Stimulated activated CD4-positive, alpha-beta T cell treated with anti-CD3 and anti-CD28 coated beads, Interleukin-12 subunit alpha, Interleukin-12 subunit beta, amount 100 ng/mL, for 24 hours (primary cell): Measurements from ENCODE around the gene PPM1F.

Experiments used
- DNase-seq, 2 experiments: peaks; one replicate each; pipeline ENCODE4 v3.0.0-alpha.2; 2020; ENCODE audit warnings: low read depth in 2 of 2

Gene PPM1F, protein sequence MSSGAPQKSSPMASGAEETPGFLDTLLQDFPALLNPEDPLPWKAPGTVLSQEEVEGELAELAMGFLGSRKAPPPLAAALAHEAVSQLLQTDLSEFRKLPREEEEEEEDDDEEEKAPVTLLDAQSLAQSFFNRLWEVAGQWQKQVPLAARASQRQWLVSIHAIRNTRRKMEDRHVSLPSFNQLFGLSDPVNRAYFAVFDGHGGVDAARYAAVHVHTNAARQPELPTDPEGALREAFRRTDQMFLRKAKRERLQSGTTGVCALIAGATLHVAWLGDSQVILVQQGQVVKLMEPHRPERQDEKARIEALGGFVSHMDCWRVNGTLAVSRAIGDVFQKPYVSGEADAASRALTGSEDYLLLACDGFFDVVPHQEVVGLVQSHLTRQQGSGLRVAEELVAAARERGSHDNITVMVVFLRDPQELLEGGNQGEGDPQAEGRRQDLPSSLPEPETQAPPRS

DNA sequence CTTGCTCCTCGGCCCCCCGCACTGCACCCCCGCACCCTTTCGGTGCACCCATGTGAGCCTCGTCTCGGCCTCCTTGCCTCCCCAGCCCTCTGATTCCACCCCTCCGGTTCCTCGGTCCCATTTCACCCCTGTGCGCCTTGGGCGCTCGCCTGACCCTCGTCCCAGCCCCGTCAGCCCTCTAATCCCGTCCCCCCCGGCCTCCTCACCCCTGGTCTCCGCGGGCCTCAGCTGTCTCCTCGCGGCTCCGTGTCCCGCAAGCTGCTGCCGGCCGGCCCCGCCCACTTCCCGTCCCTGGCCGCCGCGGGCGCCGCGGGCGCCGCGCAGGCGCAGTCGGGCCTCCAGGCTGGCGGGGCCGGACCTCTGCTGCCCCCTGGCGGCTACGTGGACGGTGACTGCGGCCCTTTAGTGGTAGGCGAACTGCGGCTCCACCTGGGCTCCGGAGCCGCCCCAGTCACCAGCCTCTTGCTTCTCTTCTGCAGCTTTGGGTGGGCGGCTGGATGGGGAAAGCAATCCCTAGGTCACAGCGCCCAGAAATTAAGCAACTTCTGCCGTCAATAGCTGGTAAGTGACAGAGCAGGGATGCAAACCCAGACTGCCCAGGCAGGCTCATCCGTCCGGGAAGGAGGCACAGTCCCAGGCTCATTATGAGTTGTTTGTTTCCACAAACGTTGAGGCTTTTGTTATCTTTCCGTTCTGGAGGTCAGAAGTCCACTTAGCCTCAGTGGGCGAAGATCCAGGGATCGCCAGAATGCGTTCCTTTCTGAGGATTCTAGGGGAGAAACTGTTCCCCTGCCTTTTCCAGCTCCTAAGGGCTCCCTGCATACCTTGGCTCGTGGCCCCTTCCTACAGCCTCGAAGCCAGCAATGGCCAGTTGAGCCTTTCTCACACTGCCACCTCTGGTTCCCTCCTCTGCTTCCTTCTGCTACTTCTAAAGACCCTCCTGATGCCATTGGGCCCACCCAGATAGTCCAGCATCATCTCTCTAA lies at the start of gene PPM1F:
PPM1F (minus strand) TSS at position 263 of the 986 bp plus-strand sequence. CDS start 6,800 bp downstream, outside the sequence.
- peak; percentile 82 to 84 for DNase-seq

DNA sequence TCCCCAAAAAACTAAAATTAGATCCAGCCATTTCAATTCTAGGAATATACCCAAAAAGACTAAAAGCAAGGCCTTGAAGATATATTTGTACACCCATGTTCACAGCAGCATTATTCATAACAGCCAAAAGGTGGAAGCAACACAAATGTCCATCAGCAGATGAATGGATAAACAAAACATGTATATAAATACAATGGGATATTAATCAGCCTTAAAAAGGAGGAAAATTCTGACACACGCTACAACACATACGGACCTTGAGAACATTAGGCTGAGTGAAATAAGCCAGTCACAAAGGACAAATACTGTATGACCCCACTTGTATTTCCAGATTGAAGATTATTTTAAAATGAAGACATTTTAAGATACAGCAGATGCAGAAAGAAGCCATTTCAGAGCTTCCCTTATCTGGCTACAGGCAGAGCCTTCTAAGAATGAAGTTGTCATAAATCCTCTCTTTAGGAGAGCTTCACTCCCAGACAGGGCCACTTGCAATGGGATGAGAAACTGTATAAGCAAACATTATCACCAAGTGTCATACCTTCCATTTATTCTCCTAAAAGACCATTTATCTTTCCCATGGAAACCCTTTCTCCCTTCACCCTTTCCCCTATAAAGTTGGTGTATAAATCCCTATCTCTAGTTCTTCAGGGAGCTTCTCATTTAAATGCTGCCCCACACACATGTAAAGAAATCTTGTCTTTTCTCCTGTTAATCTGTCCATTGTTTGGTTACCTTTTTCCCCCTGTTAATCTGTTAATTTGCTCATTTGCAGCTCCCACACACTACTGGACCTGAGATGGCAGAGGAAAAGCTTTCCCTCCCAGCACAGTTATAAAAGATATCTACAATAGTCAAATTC lies 49.2 kb upstream of the PPM1F start:
- no peak for DNase-seq

DNA sequence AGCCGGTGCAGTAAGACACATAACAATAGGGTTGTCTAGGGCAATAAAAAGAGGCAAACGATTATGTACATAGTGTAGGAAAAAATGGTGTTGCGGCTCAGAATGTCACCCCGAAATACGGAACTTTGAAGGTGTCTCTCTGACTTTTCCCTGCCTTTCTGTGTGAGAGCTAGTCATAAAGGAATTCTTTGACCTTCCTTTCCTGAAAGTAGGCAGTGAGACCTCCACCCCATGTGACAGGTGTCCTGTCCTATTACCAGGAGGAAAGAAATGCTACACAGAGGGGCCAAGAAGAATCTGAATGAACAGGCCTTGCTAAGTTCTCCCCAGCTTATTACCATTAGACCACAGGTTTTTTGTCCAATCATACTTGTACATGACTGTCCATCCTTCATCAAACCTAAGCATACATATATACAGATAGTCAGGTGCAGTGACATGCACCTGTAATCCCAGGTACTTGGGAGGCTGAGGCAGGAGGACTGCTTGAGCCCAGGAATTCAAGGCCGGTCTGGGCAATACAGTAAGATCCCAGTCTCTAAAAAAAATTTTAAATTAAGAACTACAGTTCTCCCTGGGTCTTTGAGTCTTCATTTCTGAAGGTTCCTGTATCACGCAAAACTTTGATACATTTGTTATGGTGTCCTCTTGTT lies 46.1 kb upstream of the PPM1F start:
- no peak for DNase-seq

DNA sequence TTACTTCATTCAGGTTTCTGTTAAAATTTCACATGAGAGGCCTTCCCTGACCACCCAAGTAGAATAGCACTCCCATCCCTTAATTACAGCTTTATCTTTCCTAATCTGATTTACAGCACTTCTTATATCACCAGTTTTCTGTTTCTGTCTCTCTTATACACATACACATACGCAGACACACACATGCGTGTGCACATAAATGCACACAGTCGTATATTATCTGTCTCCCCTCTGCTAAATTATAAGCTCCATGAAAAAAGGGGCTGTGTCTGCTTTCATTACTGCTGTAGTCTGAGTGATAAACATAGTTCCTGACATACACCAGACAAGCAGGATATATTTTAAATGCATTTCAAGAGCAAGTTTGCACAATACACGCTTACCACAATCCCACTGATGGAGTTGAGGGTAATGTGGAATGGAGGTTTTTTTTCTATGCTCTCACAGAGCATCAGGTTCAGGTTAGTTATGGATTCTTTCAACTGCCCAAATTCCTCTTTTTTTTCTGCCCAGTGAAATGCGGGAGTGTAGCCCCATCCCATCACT lies 43.6 kb upstream of the PPM1F start:
- DNase-seq = no peak

DNA sequence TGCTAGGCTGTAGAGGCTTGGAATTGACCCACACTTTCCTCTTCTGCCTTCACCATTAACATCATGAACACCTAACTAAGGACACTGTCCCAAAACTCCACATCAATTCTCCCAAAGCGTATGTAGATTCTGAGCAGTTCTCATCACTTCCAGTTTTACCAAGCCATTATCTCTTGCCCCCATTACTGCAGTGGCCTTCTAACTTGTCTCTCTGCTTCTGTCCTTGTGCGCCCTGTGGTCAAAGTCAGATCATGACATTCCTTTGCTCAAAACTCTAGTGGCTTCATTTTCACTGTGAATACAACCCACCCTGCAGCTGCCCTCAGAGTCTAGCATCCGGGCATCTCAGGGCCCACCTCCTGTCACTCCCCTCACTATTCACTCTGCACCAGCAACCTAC lies 43.0 kb upstream of the PPM1F start:
- no peak for DNase-seq

DNA sequence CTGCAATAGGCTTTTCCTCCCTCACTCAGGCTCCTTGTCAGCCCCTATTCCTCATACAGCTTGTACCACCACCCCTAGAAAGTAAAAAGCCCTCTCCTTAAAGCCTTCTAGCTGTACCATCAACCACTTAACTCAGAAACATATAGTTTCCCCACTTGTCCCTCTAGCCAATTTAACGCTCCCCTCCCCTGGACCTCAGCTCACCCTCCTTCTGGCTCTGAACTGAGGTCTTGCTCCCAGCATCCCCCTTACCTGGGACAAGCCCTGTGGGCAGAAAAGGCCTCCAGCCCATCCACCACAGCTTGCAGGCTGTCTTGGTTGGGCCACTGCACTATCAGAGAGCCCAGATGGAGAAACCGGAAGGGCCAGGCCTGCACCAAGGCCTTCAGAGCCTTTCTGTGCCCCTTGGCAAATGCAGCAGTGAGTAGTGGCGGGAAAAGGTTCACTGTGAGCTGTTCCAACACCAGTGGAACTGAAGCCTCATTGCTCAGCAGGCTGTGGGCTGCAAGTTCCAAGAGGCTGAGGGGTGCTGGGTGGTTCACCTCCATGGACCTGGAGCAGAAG lies 42.3 kb upstream of the PPM1F start:
- DNase-seq = no peak

DNA sequence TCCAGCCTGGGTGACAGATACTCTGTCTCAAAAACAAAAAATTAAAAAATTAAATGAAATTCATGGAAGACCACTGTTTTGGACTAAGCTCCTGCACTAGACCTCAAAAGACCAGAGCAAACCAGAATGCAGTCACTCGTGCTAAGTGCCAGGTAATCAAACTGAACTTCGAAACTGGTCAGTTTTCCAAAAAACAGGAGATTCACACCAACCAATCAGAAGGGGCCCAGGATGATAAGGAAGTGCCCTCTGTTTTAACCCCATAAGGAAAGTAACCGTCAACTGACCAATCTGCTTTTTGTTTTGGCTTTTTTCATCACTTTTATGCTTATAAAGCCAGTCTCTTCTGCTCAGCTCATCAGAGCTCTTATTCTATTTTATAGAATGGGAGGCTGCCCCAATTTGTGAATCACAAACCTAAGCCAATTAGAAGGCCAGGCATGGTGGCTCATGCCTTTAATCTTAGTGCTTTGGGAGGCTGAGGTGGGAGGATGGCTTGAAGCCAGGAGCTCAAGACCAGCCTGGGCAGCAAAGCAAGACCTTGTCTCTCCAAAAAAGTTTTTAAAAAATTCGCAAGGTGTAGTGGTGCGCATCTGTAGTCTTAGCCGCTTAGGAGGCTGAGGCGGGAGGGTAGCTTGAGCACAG lies 40.1 kb upstream of the PPM1F start:
- no peak for DNase-seq

DNA sequence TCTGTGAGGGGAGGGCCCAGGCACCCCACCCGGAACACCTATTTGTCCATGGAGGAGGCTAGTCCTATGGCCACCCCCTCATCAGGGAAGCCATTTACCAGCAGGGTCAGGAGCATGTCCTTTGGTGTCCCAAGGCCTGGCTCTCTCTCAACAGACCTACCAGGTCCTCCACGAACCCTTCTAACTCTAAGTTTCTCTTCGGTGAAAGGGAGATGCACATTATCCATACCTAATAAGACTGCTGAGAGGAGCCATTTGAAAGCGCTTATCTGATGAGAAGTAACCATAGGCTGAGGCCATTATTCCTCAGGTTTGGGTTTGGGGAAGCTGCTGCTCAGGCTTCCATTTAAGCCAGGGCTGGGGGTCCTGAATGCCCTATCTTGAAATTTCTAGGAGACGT lies 39.1 kb upstream of the PPM1F start:
- DNase-seq = no peak

DNA sequence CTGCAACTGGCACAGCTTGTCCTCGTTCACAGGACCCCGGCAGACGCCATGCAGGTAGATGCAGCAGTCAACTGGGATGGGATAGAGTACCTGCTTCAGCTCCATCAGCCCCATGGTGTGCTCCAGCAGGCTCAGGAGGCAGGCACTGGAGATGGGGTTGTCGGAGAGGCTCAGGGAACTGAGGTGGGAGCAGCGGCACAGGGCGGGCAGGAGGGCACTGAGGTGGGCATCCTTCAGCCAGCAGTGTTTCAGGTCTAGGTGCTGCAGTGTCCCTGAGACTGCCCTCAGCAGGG lies 38.6 kb upstream of the PPM1F start:
- DNase-seq = no peak

DNA sequence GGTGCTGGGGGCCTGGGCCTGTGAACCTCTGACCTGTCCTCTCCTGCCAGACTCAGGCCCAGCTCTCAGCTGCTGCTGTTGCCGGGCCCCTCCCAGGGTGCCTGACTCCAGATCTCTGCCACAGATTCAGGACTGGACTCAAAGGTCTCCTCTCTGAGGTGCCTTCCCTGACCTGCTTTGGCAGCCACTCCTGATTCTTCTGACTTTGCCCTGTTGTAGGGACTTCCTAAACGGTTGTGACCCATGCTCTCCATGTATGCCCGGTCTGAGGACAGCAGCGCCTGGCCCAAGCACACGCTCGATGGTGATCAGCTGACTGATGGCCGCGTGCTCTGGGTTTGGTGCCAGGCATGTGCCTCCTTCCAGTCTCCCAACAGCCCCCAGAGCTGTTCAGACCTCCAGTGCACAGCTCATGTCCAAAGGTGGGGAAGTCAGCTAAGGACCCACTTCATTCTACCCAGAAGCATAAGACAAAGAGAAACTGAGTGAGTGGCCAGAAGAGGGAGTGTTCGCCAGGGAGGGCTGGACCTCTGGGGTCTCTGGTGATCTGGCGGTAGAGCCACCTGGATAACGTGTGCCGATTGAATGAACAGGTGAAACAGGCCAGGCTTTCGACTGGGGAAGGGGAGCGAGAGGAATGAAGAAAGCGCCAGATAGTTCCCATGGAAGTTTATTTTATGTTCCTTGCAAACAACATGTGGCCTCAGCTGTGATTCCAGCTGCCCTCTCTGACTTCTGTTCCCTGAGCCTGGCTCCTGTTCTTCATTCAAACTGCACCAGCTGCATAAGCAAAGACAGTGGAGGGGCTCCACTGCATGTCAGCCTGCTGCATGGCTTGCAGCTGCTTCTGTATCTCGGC lies 38.0 kb upstream of the PPM1F start:
- no peak for DNase-seq

DNA sequence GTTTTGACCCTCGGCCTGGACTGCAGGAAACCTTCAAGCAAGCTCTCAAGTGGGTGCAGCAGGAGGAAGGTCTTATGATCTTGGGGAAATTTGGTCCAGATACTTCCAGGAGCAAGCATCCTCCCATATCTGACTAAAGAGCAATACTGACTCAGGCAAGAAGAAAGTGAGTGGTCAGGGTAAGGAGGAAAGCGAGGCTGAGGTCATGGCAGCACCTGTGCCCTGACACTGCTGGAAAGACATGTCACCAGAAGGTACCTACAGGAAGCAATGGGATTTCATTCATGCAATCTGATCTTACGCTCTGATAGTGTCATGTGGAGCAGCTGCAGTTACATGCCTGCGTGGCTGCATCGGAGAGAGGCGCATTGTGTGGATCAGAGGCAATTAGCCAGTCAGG lies 36.4 kb upstream of the PPM1F start:
- DNase-seq = no peak

DNA sequence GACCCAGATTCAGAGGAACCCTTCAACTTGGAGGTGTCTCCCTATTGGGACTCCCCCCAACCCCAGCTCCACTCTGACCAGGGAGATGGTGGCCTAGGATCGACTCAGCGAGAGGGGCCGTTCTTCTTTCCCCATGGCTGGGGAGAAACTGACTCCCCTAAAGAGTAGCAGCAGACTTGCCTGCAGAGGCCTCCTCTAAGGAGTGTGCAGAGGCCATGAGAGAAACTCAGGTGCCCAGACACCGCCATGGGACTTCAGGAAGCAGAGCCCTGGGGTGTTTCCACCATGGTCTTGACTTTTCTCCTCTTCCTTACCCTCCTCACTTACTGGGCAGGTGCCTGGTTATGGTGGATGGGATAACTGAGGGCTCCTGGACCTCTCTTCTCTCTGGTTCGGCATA lies 32.6 kb upstream of the PPM1F start:
- no peak for DNase-seq

DNA sequence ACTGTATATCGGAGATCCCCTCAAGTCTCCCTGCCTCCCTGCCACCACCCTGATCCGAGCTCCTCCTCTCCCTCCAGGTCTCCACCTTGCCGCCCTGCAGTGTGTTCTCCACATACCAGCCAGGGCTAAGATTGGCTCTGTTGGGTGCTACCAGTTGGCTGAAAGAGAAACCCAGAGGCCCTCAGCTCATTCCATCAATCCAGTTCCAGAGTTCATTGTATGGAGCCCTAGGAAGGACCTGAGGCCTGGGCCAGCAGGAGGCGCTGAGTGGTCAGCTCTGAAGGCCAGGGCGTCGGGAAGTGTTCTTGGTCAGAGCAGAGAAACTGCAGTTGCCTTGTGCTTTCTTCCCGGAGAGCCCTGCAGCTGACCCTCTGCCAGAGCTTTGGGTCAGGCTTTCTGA lies 32.1 kb upstream of the PPM1F start:
- no peak for DNase-seq

DNA sequence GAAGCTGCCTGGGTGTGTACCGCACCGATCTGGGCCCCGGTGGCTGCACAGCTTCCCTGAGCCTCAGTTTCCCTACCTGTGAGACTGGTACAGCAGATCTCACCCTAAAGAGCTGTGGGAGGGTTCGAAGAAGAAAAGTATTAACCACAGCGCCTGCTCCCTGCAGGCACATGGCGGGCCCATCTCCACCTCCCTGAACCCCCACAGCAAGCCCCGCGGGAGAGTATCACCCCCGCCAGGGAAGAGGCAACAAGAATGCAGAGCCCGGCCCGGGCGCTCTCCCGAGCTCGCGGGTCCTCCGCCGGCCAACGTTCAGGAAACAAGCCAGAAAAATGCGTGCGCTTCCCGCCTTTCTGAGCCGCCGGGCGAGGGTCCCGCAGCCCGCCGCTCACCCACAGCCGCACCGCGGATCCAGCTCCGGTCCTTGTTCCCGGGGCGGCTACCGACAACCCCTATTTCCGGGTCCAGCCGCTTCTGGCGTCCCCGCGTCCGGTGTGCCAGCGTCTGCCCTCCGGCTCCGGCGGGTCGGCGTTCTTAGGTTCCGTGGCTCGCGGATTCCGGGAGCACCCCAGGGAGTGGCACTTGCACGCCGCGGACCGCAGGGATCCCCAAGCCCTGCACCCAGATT lies 29.8 kb upstream of the PPM1F start, which contains the start of gene TOP3B:
TOP3B (minus strand) TSS at position 450 of the 628 bp plus-strand sequence. CDS start 7,078 bp downstream, outside the sequence.
- DNase-seq = peak; percentile 77 to 80

DNA sequence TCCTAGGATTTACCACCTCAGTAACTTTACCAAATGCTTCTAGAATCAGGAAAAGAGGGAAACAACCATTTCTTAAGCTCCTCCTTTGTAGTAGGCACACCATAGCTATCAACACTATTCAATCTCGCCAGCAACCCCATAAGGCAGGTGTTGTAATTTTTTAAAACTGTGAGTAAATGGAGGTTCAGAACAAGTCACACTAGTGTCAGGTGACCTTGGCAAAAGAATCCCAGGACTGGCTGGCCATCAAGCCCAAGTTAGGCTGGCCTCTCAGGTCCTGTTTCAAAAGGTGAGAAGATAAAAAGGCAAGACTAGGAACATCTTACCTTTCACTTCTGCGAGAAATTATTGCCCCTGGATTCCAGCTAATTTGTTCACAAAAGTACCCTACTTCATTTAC lies 29.2 kb upstream of the PPM1F start:
- no peak for DNase-seq

DNA sequence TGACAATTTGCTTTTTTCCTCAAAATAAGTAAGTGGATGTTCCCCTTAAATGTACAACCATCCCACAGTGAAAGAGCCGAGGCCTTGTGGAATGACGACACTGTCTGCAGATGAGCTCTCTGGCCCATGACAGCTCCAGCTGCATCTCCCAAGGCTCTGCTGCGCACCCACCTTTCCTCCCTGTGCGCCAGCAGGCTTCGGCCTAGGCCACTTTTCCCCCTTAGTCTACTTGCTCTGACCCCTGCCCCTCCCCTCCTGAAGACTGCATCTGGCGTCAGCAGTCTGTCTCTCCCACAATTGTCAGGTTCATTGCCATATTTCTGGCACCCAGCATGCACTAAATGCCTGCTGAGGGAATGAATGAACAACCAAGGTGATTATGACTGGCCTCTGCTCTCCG lies 27.9 kb upstream of the PPM1F start:
- no peak for DNase-seq

DNA sequence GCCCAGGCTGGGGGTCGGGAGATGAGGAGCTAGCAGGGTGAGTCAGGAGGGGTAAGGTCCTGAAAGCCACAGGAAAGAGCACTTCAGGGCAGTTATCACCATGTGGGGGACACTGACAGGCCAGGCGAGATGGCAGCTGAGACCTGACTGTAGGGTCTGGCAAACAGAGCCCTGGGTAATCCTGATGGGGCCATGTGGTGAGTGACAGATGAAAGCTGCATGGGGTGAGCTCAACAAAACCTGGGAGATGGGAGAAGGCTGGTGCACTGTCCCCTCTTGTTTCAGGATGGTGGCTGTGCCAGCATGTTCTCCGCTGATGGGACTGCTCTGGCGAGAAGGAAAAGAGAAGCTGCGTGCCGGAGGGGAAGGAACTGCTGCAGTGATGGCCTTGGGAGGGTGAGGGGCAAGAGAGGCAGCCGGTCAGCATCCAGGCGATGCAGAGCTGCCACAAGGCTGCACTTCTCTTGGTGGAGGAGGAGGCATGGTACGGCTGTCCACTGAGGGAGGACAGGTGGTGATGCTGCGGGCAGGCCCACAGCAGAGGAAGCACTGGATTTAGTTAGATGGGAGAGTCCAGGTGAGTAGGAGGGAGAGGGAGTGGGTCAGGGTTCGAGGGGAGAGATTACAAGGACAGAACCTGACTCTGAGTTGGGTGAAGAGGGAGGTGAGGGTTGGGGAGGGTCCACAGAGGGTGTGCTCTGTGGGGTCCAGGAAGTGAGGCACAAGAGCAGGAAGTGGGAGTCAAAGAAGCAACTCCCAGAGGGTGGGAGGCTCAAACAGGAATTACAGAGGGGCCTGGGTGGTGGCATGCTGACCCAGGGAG lies 26.1 kb upstream of the PPM1F start:
- DNase-seq = no peak

DNA sequence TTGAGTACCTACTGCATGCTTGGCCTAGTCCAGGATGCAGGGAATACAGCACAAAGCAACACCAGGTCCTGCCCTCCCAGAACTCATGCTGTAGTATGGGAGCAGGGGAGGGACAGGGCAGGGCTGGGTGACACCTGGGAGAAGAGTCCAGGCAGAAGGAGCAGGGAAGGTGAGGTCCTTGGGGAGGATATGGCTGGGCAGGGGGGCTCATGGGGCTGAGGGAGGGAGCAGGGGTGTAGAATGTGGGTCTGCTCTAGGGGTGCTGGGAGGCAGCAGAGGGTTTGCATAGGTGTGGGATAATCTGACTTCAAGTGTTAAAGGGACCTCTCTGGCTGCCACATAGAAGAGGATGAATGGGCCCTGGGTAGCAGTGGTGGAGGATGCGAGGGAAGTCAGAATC lies 25.2 kb upstream of the PPM1F start:
- DNase-seq = no peak
